ENCODE data around the gene DNAL1.

- TF ChIP-seq CTCF (IDR thresholded peaks at IDR 0.05), result no peak
- no peak for TF ChIP-seq ZFX (IDR thresholded peaks at IDR 0.05; ENCODE audit: borderline replicate concordance)
Observed at GRCh38 chr14:73607241-73607640, 37.5 kb upstream of the DNAL1 start.
